8988T (cell line): ENCODE results near the gene RPS19.
"Not testable (repeated sequence)": the region's sequence is repeated elsewhere in the genome, so short reads cannot be mapped to it uniquely, and the experiment has no call there.

Experiments used
- DNase-seq: peaks from one replicate; pipeline ENCODE4 v3.0.0; 2011

RPS19 gene

DNA sequence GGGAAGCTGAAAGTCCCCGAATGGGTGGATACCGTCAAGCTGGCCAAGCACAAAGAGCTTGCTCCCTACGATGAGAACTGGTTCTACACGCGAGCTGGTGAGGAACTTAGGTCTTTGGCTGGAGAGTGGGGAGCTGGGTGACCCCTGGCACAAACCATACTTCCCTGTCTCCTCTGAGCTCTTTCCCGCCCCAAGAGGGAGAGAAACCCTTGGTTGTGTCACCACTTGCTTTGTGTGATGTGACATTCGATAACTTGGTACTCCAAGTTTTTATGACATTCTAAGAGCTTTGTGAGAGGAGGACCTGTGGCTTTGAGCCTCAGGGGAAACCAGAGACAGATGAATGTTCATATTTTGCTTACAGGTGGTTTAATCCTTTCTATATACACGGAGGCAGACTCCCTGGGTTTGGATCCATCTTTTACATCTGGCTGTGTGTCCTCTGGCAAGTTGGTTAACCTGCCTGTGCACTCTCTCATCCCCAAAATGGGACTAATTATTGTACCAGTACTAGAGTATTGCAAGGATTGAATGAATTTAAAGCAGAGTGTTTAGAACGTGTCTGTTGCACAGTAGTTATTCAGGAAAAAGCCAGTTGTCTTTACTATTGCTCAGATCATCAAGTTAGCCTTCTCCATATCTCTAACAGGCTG lies 1.2 kb downstream of the RPS19 start:
- no peak for DNase-seq

DNA sequence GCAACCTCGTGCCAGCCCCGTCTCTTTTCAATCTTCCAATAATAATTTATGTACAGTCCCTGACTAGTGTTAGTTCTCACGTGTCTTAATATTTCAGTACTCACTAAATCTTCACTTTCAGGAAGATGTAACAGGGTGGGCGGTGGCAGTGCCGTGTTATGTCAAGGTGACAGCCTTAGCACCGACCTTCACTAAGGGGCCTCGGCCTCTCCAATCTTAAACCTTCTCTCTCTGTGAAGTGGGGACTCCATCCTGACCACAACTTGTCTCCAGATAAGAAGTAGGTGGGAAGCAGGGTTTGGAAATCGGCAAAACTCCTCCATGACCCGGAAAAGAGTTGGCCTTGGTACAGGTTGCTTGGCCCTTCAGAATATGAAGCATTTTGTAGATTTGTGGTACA lies 1.8 kb downstream of the RPS19 start:
- no peak for DNase-seq

DNA sequence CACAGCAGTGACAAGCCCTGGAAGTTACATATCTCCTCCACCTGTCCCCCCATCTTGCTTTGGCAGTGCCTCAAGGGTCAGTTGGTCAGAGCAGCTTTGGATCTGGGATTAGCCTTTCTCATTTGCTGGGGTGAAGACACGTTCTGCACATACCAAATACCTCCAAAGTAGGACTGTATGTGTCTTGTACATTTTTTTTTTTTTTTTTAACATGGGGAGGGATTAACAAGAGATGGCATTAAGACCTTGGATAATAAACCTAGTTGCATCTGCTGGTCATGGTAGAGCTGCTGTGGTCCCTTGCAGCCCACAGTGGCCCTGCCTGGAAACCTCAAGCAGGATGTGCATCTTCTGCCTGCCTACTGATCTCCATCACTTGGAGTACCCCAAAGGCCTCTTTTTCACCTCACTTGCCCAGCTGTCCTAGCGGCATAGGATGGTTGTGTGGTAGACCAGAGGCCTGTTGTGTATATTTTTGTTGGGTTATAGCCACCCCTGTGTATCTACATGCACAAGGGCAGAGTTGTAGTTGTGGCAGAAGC lies 2.5 kb downstream of the RPS19 start:
- no peak for DNase-seq

DNA sequence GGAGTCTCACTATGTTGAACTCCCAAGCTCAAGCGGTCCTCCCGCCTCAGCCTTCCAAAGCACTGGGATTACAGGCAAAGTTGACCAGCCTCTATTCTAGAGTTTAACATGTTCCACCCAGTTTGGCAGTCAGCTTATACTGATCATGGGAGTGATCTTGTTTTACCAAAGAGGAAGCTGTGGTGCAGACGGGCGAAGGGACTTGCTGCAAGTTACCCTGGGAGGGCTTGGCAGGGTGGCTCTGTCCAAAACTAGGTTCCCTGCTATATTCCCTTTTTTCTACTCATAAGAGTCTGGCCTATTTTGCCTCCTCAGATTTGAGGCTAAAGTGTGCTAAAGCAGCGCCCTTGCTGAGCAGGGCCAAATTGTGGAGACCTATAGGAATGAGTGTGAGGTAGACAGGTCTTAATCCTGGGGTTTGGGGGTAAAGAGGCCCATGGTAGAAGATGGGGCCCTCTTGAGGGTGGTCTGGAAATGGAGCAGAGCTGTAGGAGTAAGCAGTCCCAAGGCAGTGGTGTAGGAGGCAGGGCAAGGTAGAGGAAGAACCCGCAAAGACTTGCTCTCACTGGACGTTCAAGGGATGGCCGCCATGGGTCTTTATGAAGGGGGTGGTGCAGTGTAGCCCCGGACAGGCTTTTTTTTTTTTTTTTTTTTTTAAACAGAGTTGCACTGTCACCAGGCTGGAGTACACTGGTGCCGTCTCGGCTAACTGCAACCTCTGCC lies 3.3 kb downstream of the RPS19 start:
- no peak for DNase-seq

GRCh38 chr19:41864374-41864773 lies 4.3 kb downstream of the RPS19 start:
- DNase-seq, result no peak

GRCh38 chr19:41866284-41866683 lies 6.2 kb downstream of the RPS19 start:
- no peak for DNase-seq

DNA sequence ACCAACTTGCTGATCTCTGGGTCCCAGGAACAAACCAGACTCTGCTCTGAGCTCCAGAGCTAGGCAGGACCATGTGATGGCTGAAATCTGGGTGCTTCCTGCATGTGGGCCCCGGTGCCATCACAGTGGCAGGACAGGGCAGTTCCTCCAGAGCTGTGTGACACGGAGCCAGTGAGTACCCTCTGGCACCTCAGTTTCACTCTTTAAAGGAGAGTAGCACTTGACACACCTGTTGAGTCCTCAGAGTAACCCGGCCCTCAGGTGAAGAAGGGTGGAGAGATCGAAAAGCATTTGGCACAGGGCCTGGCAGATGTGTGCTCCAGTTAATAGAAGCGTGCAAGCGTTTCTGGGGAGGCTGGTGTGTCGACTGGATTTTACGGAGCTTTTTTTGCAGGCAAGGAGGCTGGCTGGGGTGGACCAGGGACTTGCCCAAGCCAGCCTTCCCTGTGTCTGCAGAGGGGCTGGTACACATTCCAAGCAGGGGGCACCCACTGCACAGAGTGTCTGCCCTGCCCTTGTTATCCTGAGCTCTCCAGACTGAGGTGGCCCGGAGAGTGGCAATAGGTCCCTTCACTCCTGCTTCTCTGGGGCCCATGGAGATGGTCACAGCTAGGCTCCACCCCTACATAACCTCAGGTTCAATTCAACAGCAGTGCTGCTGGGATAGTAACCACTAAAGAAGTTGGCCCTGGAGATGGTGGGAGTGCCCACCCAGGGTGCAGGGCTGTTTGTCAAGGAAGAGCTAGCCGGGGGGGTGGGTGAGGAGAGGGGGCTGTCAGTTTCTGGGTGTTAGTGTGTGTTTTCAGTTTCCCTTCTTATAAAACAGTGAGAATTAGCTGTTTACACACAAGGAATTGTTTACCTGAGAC lies 8.3 kb downstream of the RPS19 start:
- no peak for DNase-seq

DNA sequence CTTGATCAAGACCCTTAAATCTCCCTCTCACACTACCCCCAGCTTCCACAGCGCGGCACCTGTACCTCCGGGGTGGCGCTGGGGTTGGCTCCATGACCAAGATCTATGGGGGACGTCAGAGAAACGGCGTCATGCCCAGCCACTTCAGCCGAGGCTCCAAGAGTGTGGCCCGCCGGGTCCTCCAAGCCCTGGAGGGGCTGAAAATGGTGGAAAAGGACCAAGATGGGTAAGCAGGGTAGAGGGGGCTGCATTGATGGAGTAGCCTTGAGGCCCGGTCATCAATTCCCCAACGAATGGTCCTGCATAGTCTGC lies 8.9 kb downstream of the RPS19 start:
- DNase-seq, result no peak

GRCh38 chr19:41869374-41869955 lies 9.4 kb downstream of the RPS19 start:
- DNase-seq, result no peak

GRCh38 chr19:41870401-41870873 lies 10.4 kb downstream of the RPS19 start:
- DNase-seq, result no peak

- DNase-seq, result no peak
Measured at GRCh38 chr19:41871573-41872383, 11.7 kb downstream of the RPS19 start.

DNA sequence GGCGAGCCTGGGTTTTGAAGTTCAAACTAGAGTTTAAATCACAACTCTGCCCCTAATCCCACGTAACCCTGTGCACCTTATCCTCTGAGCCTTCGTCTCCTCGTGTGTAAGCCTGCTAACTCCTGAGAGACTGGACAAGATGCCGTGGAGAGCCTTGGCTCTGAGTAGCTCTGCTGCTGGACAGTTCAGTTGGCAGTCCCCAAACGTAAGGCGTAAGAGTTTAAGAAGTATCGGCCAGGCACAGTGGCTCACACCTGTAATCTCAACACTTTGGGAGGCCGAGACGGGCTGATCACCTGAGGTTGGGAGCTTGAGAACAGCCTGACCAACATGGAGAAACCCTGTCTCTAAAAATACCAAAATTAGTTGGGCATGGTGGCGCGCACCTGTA lies 12.3 kb downstream of the RPS19 start:
- no peak for DNase-seq

GRCh38 chr19:41872775-41873647 lies 13.0 kb downstream of the RPS19 start:
- peak; percentile 45 for DNase-seq

- not testable (repeated sequence) for DNase-seq
Measured at GRCh38 chr19:41875973-41876372, 15.9 kb downstream of the RPS19 start.

DNA sequence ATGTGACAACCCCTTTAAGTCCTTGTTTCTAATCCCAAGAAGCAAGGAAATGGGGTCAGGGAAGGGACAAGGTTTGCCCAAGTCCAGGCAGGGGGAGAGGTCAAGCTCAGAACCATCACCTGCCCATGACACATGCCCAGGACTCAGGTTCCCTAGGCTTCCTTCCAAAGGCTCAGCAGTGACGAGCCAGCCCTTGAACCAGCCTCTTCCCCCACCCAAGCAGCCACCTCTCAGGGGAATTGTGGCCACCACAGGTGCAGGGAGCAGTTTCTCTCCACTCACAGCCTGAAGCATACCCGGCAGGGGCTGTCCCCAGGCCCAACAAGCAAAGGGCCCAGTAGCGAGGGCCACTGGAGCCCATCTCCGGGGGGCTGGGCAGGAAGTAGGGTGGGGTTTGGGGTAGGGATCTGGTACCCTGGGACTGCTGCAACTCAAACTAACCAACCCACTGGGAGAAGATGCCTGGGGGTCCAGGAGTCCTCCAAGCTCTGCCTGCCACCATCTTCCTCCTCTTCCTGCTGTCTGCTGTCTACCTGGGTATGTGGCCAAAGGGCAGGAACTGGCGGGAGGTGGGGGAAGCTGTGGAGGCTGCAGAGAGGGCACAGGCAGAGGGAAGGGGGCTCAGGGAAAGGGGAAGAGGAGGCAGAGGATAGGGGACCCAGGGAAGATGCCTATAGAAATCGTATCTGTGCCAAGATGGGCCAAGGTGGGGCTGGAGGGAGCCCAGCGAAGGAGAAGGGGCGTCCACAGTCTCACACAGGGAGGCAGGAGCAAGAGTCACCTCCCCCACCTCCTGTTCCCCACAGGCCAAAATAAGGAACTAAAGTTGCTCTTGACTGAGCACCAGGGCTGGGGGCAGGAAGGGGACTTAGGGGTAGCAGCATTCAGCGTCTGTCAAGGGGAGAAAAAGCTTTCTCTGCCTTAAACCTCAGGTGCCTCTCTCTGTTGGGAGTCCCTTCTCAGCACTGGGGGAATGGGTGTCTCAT lies 17.1 kb downstream of the RPS19 start, which contains the start of gene CD79A:
CD79A (plus strand) TSS at position 433 of the 986 bp plus-strand sequence; CDS start at position 459, 26 bp downstream.
- no peak for DNase-seq

DNA sequence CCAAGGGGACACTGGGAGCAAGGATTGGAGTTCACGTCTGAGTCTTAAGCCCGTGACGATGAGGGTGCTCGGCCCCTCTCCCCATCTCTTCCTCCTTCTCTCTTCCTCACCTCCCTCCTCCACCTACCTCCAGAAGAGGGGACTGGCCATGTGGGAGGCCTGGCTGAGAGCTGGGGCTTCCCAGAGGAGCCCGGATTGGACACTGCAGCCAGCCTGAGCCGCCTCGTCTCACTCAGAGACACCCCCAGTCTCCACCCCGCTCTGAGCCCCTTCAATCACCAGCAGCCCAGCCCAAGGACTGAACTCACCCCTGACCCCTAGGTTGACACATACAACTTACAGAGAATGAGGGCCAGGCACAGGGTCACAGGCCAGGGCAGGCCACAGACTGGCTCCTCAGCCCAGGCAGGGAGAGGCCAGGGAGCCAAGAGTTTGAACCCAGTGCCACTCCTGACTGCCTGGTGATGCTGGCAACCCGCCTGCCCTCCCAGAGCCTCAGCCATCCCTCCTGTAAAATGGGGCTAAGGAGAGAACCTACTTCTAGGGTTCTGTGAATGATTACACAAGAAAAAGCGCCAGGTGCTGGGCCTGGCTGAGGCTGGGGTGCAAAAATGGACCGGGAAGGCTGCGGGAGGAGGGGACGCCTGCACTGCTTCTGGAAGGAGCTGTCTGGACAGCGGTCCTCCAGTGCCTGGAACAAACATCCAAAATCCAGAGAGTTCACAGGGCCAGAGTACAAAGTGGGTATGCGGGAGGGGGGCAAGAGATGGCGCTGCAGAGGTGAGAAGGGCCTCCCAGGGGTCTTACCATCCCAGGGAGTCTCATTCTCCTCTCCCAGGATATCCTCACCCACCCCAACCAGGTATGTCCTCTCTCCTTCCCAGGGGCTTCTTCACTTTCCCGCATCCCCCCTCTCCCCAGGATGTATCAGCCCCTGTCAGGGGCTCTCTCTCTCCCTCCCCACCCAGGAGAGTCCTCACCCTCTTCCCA lies 18.2 kb downstream of the RPS19 start:
- no peak for DNase-seq

- DNase-seq, result no peak
Measured at GRCh38 chr19:41879080-41879479, 19.0 kb downstream of the RPS19 start.

DNA sequence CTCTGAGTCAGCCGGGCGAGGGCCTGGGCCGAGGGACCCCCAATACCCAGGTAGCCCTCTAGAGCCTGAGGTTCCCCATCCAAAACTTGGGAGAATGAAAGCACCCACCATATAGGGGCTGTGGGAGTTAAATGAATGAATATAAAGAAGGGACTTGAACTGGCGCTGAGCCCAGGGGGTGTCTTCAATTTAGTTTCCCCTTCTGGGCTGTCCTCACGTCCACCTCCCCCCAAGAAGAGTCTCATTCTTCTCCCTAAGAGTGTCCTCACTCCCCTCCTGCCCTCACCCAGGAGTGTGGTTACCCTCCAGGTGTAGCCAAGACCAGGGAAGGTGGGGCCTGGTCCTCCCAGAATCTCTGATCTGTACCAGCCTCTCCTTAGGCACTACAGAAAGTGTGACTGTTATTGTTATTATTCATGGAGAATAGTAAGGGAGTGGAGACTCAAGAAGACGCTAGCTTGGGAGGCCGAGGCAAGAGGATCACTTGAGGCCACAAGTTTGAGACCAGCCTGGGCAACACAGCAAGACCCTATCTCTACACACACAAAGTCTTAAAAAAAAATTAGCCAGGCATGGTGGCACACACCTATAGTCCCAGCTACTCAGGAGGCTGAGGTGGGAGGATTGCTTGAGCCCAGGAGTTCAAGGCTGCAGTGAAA lies 19.7 kb downstream of the RPS19 start:
- no peak for DNase-seq
